IPS-NIHi7 (cell line): ENCODE data around the gene BTBD3.

Source experiments
- DNase-seq: peaks from one replicate; pipeline ENCODE4 v3.0.0; 2012; ENCODE audit warnings: mixed read lengths; ENCODE audit errors: extremely low spot score

Gene BTBD3

GRCh38 chr20:11912659-11913415 lies 4.9 kb upstream of the BTBD3 start:
- no peak for DNase-seq

GRCh38 chr20:11918391-11918845 lies 725 bp downstream of the BTBD3 start:
- no peak for DNase-seq

- no peak for DNase-seq
Measured at GRCh38 chr20:11918981-11919380, 1.3 kb downstream of the BTBD3 start.

- DNase-seq, result no peak
Measured at GRCh38 chr20:11919581-11919980, 1.9 kb downstream of the BTBD3 start.

- no peak for DNase-seq
Measured at GRCh38 chr20:11920083-11920482, 2.4 kb downstream of the BTBD3 start.

- DNase-seq, result no peak
Measured at GRCh38 chr20:11921321-11921720, 3.6 kb downstream of the BTBD3 start.

GRCh38 chr20:11922561-11922960 lies 4.9 kb downstream of the BTBD3 start:
- DNase-seq, result no peak

- no peak for DNase-seq
Measured at GRCh38 chr20:11924923-11925322, 7.2 kb downstream of the BTBD3 start.

- no peak for DNase-seq
Measured at GRCh38 chr20:11926292-11926998, 8.8 kb downstream of the BTBD3 start.

- no peak for DNase-seq
Measured at GRCh38 chr20:11929947-11930346, 12.3 kb downstream of the BTBD3 start.

- no peak for DNase-seq
Measured at GRCh38 chr20:11935212-11936154, 17.8 kb downstream of the BTBD3 start.

GRCh38 chr20:11936157-11936556 lies 18.5 kb downstream of the BTBD3 start:
- DNase-seq, result no peak

- no peak for DNase-seq
Measured at GRCh38 chr20:11937230-11937629, 19.5 kb downstream of the BTBD3 start.

GRCh38 chr20:11941593-11942246 lies 24.0 kb downstream of the BTBD3 start:
- no peak for DNase-seq

GRCh38 chr20:11943778-11944177 lies 26.1 kb downstream of the BTBD3 start:
- no peak for DNase-seq

- no peak for DNase-seq
Measured at GRCh38 chr20:11948806-11949205, 31.1 kb downstream of the BTBD3 start.

GRCh38 chr20:11949711-11950110 lies 32.0 kb downstream of the BTBD3 start:
- no peak for DNase-seq

GRCh38 chr20:11951696-11952095 lies 34.0 kb downstream of the BTBD3 start:
- DNase-seq, result no peak

- DNase-seq, result no peak
Measured at GRCh38 chr20:11952639-11953038, 34.9 kb downstream of the BTBD3 start.

GRCh38 chr20:11957911-11958310 lies 40.2 kb downstream of the BTBD3 start:
- no peak for DNase-seq

GRCh38 chr20:11958855-11959254 lies 41.2 kb downstream of the BTBD3 start:
- DNase-seq, result no peak

- DNase-seq, result no peak
Measured at GRCh38 chr20:11965602-11966001, 47.9 kb downstream of the BTBD3 start.
